A204.1 (cell line): ENCODE measurements around the gene SYNE1.
"Not testable (repeated sequence)": the region's sequence is repeated elsewhere in the genome, so short reads cannot be mapped to it uniquely, and the experiment has no call there.

Source experiments
- FAIRE-seq: peaks from 2 replicates; lab custom pipeline; 2012; peaks lifted over from hg19 to GRCh38; lab: Jason Lieb, UNC

Gene SYNE1, protein sequence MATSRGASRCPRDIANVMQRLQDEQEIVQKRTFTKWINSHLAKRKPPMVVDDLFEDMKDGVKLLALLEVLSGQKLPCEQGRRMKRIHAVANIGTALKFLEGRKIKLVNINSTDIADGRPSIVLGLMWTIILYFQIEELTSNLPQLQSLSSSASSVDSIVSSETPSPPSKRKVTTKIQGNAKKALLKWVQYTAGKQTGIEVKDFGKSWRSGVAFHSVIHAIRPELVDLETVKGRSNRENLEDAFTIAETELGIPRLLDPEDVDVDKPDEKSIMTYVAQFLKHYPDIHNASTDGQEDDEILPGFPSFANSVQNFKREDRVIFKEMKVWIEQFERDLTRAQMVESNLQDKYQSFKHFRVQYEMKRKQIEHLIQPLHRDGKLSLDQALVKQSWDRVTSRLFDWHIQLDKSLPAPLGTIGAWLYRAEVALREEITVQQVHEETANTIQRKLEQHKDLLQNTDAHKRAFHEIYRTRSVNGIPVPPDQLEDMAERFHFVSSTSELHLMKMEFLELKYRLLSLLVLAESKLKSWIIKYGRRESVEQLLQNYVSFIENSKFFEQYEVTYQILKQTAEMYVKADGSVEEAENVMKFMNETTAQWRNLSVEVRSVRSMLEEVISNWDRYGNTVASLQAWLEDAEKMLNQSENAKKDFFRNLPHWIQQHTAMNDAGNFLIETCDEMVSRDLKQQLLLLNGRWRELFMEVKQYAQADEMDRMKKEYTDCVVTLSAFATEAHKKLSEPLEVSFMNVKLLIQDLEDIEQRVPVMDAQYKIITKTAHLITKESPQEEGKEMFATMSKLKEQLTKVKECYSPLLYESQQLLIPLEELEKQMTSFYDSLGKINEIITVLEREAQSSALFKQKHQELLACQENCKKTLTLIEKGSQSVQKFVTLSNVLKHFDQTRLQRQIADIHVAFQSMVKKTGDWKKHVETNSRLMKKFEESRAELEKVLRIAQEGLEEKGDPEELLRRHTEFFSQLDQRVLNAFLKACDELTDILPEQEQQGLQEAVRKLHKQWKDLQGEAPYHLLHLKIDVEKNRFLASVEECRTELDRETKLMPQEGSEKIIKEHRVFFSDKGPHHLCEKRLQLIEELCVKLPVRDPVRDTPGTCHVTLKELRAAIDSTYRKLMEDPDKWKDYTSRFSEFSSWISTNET (N-terminal part only)

DNA sequence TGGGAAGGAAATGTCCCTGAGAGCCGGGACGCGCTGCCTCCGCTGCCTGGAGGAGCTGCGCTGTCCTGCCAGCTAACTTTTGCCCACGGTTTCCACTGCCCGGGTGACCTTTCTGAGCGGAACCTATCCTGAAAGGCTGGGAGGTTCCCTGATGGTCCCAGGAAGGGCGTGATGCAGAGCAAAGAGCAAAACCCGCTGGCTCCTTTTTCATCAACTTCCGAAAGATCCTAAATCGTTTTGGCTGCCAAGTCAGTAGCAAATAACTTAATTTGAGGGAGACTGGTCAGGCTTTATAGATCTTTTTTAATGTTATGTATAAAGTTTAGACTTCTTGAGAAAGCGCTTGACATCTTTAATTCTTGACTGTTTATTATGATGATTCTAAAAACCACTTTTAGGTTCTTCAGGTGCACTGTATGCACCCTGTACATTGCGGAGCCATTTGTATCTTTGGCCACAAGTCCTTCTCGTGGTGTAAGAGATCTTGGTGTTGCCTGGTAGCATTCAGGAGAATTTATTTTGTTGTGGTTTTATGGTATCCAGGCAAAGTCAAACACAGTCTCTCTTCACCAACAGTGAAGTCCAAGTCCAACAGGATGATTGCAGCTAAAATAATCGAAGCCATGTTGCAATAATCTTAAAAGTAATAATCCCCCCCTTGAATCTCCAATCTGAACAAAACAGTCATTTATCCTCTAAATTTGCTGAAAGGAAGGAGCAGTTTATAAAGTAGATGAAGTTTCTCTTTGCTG, at the start of gene SYNE1:
Gene SYNE1 (minus strand): TSS at position 67 of the 752 bp plus-strand sequence. CDS start 9,031 bp downstream, outside the sequence.
- no peak for FAIRE-seq

DNA sequence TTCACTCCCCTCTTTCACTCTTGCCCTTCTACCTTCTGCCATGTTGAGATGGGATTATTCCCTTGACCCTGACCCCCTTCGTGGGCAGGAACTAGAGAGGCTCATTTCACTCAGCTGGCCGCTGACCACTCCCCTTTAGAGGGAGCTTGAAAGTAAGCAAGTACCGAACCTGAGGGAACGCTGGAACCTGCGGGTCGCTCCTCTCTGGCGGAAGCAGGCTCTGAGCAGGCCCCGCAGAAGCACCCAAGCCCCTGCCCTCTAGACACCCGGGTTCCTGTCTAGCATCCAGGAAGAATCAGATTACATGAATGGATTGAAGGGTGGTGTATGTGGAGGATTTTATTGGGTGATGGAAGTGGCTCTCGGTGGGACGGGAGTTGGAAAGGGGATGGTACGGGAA, 48.7 kb upstream of the SYNE1 start:
- FAIRE-seq = no peak

DNA sequence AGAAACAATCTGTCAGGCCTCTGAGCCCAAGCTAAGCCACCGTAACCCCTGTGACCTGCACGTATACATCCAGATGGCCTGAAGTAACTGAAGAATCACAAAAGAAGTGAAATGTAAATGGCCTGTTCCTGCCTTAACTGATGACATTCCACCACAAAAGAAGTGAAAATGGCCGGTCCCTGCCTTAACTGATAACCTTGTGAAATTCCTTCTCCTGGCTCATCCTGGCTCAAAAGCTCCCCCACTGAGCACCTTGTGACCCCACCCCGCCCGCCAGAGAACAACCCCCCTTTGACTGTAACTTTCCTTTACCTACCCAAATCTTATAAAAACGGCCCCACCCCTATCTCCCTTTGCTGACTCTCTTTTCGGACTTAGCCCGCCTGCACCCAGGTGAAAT, 45.8 kb upstream of the SYNE1 start:
- not testable (repeated sequence) for FAIRE-seq

DNA sequence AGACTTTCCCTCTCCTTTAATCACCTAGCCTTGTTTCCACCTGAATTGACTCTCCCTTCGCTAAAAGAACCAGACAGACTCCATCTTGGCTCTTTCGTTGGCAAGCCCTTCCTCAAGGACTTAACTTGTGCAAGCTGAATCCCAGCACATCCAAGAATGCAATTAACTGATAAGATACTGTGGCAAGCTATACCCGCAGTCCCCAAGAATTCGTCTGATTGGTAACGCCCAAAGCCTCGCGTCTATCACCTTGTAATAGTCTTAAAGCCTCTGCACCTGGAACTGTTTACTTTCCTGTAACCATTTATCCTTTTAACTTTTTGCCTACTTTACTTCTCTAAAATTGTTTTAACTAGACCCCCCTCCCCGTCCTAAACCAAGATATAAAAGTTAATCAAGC, 45.0 kb upstream of the SYNE1 start:
- FAIRE-seq = no peak

DNA sequence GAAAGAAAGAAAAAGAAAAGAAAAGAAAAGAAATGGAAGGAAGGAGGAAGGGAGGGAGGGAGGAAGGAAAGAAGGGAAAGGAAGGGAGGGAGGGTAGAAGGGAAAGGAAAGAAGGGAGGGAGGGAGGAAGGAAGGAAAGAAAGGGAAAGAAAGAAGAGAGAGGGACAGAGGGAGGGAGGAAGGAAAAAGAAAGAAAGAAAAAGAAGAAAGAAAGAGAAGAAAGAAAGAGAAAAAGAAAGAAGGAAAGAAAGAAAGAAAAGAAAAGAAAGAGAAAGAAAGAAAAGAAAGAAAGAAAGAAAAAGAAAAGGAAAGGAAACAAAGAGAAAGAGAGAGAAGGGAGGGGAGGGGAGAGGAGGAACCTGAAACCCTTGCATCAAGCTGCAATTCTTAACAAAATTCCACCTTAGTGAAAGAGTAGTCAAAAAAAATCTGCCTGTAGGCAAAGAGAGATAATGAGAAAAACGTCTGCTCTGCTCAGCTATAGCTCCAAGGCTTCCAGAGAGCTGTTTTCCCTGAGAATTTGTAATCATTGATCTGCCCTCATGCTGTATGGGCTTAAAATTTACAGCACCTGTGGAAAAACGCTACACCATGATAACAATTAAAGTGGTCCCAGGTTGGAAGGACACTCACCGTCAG, 43.8 kb upstream of the SYNE1 start:
- no peak for FAIRE-seq

DNA sequence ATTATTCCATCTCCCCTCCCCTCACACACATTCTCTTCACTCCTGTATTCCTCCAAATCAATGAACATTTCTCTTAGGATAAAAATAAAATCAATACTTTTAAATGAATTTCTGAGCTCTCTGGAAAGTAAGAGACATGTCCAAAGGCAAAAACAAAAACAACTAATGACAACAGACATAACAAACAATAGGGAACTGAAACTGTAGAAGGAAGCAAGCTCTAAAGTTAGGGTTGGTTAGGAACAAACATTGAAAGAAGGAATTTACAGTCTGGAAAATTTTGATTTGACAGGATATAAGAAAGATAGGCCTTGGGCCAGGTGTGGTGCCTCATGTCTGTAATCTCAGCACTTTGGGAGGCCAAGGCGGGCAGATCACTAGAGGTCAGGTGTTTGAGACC, 43.0 kb upstream of the SYNE1 start:
- no peak for FAIRE-seq

DNA sequence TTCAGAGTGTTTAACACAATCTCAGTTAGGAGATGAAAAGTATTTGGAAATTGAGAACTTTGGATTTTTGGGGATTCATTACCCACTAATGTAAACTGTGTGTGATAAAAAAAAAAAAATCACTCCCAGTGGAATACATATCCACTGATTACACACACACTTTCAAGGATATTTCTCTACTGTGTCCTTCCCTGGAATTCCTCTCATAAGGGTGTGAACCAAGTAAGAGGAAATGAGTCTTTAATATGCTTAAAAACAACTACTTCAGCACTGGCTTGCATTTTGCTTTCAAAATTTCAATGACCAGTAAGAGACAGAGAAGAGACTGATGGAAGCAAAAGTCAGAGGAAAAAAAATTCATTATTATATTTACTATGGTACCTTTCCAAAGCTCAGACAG, 36.1 kb upstream of the SYNE1 start:
- FAIRE-seq = no peak

DNA sequence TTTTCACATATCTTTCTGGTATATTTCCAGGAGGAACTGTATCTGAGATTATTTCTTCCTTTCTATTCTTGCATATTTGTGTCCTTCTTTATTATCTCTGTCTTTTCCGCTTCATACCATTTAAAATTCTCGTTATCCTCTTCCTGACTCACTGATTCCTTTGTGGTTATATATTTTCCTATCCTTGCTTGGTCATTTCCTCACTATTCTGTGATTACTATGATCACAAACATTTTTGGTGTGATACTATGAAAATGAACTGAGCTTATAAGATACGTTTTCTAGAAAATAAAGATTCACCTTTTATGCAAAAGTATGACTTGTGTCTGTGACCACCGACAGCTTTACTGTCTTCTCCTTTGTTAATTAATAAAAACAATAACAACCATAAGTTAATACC, 34.0 kb upstream of the SYNE1 start:
- no peak for FAIRE-seq

DNA sequence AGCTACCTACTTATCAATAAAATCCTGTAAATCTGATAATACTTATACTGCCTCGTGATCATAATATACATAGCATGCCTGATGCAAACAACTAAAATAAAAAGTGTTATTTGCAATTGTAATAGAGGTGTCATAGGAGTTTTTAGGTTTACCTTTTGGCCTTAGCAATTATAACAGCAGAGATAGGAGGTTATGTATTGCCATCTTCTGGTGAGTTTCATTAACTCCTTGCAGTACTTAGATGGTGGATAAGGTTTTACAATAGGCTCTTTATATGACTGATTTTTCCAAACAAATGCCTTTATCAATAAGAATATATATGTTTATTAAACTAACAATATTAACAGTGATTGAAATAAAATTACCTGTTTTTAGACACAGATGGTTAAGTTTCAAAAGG, 32.7 kb upstream of the SYNE1 start:
- peak; percentile 58 for FAIRE-seq

DNA sequence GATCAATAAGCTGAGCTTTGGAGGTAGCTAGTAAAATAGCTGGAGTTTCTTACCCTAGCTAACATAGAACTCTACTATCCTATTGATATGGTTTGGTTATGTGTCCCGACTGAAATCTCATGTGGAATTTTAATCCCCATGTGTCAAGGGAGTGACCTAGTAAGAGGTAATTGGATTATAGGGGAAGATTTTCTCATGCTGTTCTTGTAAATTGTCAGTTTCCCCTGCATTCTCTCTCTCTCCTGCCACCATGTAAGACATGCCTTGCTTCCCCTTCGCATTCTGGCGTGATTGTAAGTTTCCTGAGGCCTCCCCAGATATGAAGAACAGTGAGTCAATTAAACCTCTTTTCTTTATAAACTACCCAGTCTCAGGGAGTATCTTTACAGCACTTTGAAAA, 24.6 kb upstream of the SYNE1 start:
- FAIRE-seq = no peak

DNA sequence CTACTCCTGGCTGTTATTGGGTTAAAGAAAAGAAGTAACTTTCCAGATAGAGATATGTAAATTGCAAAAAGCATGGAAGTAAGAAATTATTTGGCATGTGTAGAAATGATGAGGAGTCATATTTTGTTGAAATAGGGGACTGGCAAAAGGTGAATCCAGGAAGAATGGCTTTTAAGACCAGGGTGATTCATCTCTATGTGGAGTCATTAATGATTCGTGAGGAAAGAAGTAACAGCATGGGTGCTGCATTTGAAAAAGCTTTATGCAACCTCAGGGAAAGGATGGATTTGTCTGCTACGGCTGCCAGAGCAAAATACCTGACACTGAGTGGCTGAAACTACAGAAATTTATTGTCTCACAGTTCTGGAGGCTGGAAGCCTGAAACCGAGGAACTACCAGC, 14.8 kb upstream of the SYNE1 start:
- FAIRE-seq = no peak

DNA sequence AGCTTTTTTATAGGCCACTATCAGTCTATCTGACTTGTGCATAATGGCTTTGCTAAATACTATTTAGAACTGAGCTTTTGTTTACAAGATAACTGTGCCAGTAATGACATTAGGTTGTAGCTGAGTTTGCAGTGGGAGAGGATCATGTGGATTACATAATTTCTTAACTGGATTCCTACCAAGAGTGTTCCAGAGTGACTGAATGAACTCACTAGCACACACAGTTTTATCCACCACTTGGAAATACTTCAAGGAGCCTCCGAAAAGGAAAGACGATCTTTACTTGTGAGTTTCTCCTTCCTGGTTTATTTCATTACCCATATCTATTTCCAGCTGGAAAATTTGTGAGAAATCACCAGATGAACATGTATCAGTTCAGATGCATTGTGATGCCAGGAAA, 10.9 kb upstream of the SYNE1 start:
- FAIRE-seq = no peak

DNA sequence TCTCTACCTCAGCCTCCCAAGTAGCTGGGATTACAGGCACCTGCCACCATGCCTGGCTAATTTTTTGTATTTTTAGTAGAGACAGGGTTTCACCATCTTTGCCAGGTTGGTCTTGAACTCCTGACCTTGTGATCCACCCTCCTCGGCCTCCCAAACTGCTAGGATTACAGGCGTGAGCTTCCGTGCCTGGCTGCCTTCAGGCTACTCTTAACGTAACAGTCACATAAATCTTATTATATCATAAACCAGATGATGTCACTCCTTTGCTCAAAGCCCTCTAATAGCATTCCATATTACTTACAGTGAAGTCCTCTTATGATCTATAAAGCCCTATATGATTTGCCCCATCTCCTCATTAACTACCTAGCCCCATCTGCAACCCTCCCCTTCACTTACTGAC, 9.6 kb upstream of the SYNE1 start:
- not testable (repeated sequence) for FAIRE-seq

DNA sequence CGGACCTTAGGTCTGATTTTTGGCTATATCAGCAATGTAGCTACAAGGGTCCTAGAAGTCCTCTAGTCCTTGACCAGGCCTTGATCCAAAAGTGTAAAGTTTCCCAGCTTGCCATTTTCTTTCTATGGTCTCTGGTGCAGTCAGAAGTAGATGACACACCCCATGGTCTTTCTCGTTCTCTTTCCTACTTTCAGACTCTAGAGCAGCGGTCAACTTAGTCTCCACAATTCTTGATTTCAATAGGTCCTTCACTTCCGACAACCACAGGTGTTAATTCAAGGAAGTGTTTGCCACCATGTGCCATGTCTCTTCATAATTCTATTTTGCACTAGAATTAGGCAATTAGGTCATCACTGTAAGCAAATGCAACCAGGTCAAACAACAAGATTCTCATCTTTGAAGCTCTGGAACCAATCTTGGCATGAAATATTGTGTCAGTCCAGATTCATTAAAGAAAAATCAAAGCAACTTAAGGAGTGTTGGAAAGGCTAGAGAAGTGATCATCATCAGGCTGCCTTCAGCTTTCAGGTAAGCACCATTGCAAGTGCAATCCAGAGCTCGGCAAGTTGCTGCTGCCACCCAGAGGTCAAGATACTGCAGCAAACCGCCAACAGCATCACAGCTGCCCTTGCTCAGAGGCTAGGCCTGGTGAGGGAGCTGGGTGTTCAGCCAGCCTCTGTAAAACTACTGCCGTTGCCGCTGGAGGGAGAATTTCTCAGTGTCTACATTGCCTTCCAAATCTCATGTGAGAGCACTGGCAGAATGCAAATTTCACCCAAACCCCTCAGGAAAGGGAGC, 5.6 kb upstream of the SYNE1 start:
- no peak for FAIRE-seq

DNA sequence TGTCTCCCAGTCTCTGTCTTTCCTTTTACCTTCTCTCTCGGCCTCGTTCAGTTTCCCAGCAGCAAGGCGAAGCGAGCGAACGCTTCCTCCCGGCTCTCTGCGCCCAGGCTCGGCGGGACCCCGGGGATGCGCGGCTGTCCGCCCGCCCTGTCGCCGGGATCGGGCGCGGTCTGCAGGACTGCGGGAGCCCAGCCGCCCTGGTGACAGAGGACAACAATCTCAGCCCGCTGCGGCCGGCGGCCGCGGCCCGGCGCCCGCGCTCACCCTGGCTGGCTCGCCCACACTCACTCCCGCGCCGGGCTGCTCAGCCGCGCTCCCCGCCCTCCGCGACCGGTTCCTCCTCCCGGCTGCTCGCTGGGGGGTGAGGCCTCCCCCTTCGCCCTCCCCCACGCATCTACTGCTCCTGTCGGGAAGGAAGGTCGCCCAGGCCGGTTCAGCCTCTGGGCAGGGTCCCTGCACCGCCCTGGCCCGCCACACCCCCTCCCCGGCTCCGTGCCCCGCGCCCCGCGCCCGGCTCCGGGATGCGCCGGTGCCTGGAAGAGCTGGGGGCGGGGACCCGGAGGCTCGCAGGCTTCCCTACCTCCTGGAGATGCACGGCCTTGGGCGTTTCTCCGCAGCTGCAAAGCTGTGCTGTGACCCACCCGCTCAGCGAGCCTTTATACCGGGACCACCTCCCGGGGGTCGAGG, 410 bp downstream of the SYNE1 start:
- FAIRE-seq = no peak

DNA sequence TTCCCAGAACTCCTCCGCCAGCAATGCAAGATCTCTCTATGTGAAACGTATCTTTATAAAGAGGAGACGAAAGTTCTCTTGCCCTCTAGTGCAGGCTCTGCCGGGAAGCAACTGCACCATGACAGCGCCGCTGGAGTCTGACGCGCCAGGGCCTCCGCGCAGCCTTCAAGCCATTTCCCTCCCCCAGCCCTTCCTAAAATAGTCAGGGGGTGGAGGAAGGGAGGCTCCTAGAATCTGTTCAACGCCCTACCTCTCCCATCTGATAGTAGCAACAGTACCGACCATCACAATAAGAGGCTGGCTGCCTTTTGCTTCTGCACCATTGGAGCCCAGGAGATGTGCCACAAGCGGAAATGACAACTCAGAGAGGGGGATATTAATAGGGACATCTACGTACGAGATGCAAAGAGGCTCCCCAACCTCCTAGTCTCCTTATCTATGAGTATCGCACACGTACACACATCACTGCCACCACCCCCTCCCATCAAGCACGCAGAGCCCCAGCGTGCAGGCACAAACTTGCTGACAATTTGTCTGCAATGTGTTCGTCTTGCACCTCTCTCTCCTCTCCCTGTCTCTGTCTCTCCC, 1.0 kb downstream of the SYNE1 start:
- no peak for FAIRE-seq

DNA sequence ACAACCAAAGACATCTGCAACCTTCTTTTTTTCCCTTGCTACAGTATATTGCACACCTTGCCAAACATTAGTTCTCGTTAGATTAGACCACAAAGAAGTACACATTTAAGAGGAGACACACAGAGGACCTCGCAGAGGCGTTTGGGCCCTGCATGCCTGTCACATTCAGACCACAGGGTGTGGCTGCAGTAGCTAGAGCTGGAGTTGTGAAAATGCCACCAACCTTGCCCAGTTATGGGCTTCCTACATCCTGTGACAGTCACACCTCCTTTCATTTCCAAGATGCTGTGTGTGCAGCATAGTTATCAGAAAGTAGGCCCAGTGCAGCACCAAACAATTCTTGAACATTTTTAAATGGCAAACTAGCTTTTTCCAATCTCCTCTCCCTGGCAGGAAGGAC, 2.4 kb downstream of the SYNE1 start:
- FAIRE-seq = no peak

DNA sequence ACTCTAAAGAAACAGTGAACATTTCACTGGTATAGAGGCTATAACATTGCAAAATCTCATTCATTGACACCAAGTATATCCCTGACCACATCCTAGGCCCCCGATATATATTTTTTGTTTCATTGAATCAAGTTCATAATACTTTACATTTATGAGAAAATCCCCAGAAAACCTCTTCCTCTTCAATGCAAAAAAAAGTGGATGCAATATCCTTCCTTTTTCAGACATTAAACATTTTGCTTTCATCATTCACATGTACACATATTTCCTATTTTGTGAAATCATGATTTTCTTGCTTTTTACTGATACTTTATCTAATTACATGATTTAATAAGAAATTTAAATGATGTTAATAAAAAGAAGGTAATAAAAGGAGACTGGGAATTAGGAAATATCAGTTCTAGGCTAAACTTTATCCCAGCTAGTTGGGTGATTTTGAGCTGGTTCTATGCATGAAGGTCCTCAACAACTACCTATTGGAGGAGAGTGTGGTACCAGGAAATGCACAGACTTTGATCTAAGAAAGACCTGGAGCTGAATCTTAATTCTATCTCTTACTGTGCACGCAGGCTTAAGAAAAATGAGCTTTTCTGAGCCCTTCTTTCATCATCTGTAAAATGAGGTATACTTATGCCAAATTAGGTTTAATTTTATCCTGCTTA, 4.9 kb downstream of the SYNE1 start:
- no peak for FAIRE-seq

DNA sequence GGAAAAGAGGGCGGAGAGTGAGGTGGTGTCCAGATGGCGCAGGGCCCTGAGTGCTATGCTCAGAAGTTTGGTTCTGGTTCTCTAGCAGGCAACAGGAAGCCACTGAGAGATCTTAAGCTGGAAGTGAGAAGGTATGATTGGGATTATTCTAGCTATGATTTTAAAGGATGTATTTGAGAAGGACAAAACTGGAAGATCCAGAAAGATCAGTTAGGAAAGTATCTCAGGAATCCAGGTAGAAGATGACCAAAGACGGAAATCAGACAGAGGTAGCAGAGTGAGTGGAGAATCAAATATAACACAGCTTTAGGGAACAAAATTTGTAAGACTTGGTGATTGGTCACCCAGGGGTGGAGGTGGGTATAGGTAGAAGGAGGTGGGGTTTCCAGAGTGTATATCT, 5.8 kb downstream of the SYNE1 start:
- no peak for FAIRE-seq
